Frontal cortex (tissue), 4 donors: ENCODE data around the gene MCF2L. TPM values are rescaled to one million over a fixed set of nuclear protein-coding genes. Genes with fewer than 3 reads are reported as not detected.
"Not testable (repeated sequence)": the region's sequence is repeated elsewhere in the genome, so short reads cannot be mapped to it uniquely, and the experiment has no call there.

ENCODE experiments used
- DNase-seq, 2 donors: peaks; one replicate each; pipeline ENCODE4 v3.0.0; 2012; ENCODE audit warnings: low spot score in 2 of 2
- FAIRE-seq: peaks from 2 replicates; lab custom pipeline; 2012; peaks lifted over from hg19 to GRCh38; lab: Jason Lieb, UNC
- total RNA-seq: library from RNA; depleted of rRNA; stranded (reverse); fragments of >200 nt; gene quantifications from one replicate; pipeline ENCODE4 v1.2.3, GENCODE V29; 2014
- donor health status: control.
- donor health status: control.
- donor health status: control.

The MCF2L gene
- total RNA-seq, 1 donor from 2014 or later: 137 TPM

GRCh38 chr13:113074401-113074800 lies 105.4 kb downstream of the MCF2L start:
- FAIRE-seq: no peak
- DNase-seq: no peak

GRCh38 chr13:113074876-113075275 lies 105.9 kb downstream of the MCF2L start:
- FAIRE-seq (no peak), DNase-seq (no peak)

- no peak for DNase-seq
- no peak for FAIRE-seq
These were observed 106.7 kb downstream of the MCF2L start for GRCh38 chr13:113075711-113076110.

- DNase-seq (no peak), FAIRE-seq (no peak)
These were observed 107.8 kb downstream of the MCF2L start for GRCh38 chr13:113076681-113077401.

GRCh38 chr13:113077566-113077952 lies 108.5 kb downstream of the MCF2L start:
- no peak for DNase-seq
- FAIRE-seq: no peak

- FAIRE-seq: no peak
These were observed 109.2 kb downstream of the MCF2L start for GRCh38 chr13:113077953-113078901.

GRCh38 chr13:113078902-113079780 lies 110.1 kb downstream of the MCF2L start:
- DNase-seq (peak in 1 of 2 donors; percentile 69), FAIRE-seq (no peak)

More at GRCh38 chr13:113077953-113078901, 109.2 kb downstream of the MCF2L start:
- DNase-seq: no peak

- not testable (repeated sequence) for FAIRE-seq, DNase-seq
These were observed 110.7 kb downstream of the MCF2L start for GRCh38 chr13:113079781-113080080.

GRCh38 chr13:113080361-113080831 lies 111.4 kb downstream of the MCF2L start:
- FAIRE-seq (no peak), DNase-seq (no peak)

- FAIRE-seq (no peak), DNase-seq (no peak)
These were observed 112.0 kb downstream of the MCF2L start for GRCh38 chr13:113080901-113081521.

- DNase-seq (no peak), FAIRE-seq (no peak)
These were observed 113.4 kb downstream of the MCF2L start for GRCh38 chr13:113082198-113083021.

GRCh38 chr13:113083022-113083373 lies 114.0 kb downstream of the MCF2L start:
- FAIRE-seq (no peak), DNase-seq (no peak)

- DNase-seq (peak; percentile 70 to 75), FAIRE-seq (peak; percentile 24)
These were observed 114.5 kb downstream of the MCF2L start for GRCh38 chr13:113083402-113084061.

- DNase-seq (no peak), FAIRE-seq (no peak)
These were observed 115.3 kb downstream of the MCF2L start for GRCh38 chr13:113084094-113084942.

- FAIRE-seq: no peak
- no peak for DNase-seq
These were observed 116.0 kb downstream of the MCF2L start for GRCh38 chr13:113084943-113085540.

- no peak for FAIRE-seq
- DNase-seq: no peak
These were observed 117.2 kb downstream of the MCF2L start for GRCh38 chr13:113086031-113086750.
